ENCODE data around the gene HIC2. TPM values are rescaled to one million over a fixed set of nuclear protein-coding genes. Genes with fewer than 3 reads are reported as not detected.
A peak's percentile ranks its signal among the peaks of the same experiment; 100 is the strongest.

The HIC2 gene
- polyA plus RNA-seq, 3 donors = 0.34 to 3.9 (median 0.36) TPM

- H3K27ac ChIP-seq (ENCODE audit: low read depth in 1 of 2, low read length in 2 of 2) = no peak overlapping the region
- peaks cover 11% of the 10 kb centered on the region for H4K20me1 ChIP-seq (ENCODE audit: insufficient read depth, low read length)
- Mint-ChIP-seq H3K27ac (no peak overlapping the region), H3K4me3 (no peak overlapping the region), H3K36me3 (peaks cover 27 to 54% of the 10 kb centered on the region in 2 donors), H3K27me3 (ENCODE audit: low read depth in 3 of 3) (no peaks in the 10 kb centered on the region), H3K4me1 (peaks cover 5% of the 10 kb centered on the region), H3K9me3 (no peaks in the 10 kb centered on the region)
- intact Hi-C loops (cut with micrococcal nuclease) = no loop called here
- WGBS (ENCODE audit: insufficient coverage) = 100% methylated on average over 14 of the region's 27 CpGs
- H3K9ac ChIP-seq (ENCODE audit: insufficient read depth, low read length, poor library complexity, severe bottlenecking) = no peak overlapping the region
- H3K36me3 ChIP-seq (replicated peaks in 1 of 2; ENCODE audit: control insufficient read depth in 1 of 2, insufficient read depth in 2 of 2, low read length in 2 of 2) = peaks cover 28 to 51% of the 10 kb centered on the region in 2 donors
- no peak for DNase-seq
- no peaks in the 10 kb centered on the region for H3K9me3 ChIP-seq (replicated peaks in 1 of 2; ENCODE audit: control insufficient read depth in 1 of 2, insufficient read depth in 1 of 2, low read length in 2 of 2)
- no peak overlapping the region for H3K4me3 ChIP-seq (replicated peaks in 1 of 3; ENCODE audit: low read depth in 2 of 3, low read length in 3 of 3)
- H3K79me2 ChIP-seq (ENCODE audit: insufficient read depth, low read length) = peaks cover 19% of the 10 kb centered on the region
- H3K4me2 ChIP-seq (replicated peaks; ENCODE audit: extremely low read depth, low read length, poor library complexity, severe bottlenecking) = no peak overlapping the region
- TF ChIP-seq CTCF (IDR thresholded peaks at IDR 0.05) = no peak
- H2AFZ ChIP-seq (ENCODE audit: insufficient read depth, low read depth, low read length, poor library complexity, severe bottlenecking) = no peak overlapping the region
- H3K4me1 ChIP-seq (ENCODE audit: control insufficient read depth in 1 of 2, insufficient read depth in 2 of 2, low read length in 2 of 2) = peaks cover 8 to 10% of the 10 kb centered on the region in 2 donors
- H3K27me3 ChIP-seq (ENCODE audit: control insufficient read depth in 2 of 2, insufficient read depth in 2 of 2, low read length in 2 of 2) = no peaks in the 10 kb centered on the region
These were observed 28.4 kb downstream of the HIC2 start for GRCh38 chr22:21445437-21446127.

- Histone ChIP-seq H3K4me2 (replicated peaks; ENCODE audit: extremely low read depth, low read length, poor library complexity, severe bottlenecking) (no peak overlapping the region), H3K4me3 (replicated peaks in 1 of 3; ENCODE audit: low read depth in 2 of 3, low read length in 3 of 3) (no peak overlapping the region), H3K27ac (ENCODE audit: low read depth in 1 of 2, low read length in 2 of 2) (no peak overlapping the region), H2AFZ (ENCODE audit: insufficient read depth, low read depth, low read length, poor library complexity, severe bottlenecking) (no peak overlapping the region), H3K27me3 (ENCODE audit: control insufficient read depth in 2 of 2, insufficient read depth in 2 of 2, low read length in 2 of 2) (no peaks in the 10 kb centered on the region), H3K9ac (ENCODE audit: insufficient read depth, low read length, poor library complexity, severe bottlenecking) (no peak overlapping the region), H3K79me2 (ENCODE audit: insufficient read depth, low read length) (peaks cover 19% of the 10 kb centered on the region), H3K4me1 (ENCODE audit: control insufficient read depth in 1 of 2, insufficient read depth in 2 of 2, low read length in 2 of 2) (peaks cover 7 to 8% of the 10 kb centered on the region in 2 donors), H3K9me3 (replicated peaks in 1 of 2; ENCODE audit: control insufficient read depth in 1 of 2, insufficient read depth in 1 of 2, low read length in 2 of 2) (no peaks in the 10 kb centered on the region), H4K20me1 (ENCODE audit: insufficient read depth, low read length) (peaks cover 11% of the 10 kb centered on the region), H3K36me3 (replicated peaks in 1 of 2; ENCODE audit: control insufficient read depth in 1 of 2, insufficient read depth in 2 of 2, low read length in 2 of 2) (peaks cover 28 to 51% of the 10 kb centered on the region in 2 donors)
- H3K4me1 Mint-ChIP-seq = peaks cover 5% of the 10 kb centered on the region
- H3K9me3 Mint-ChIP-seq = no peaks in the 10 kb centered on the region
- H3K27ac Mint-ChIP-seq = peak overlapping the region in 1 of 7 donors; percentile 68
- no peak overlapping the region for H3K4me3 Mint-ChIP-seq
- peaks cover 27 to 54% of the 10 kb centered on the region in 2 donors for H3K36me3 Mint-ChIP-seq
- WGBS (ENCODE audit: insufficient coverage) = 98% methylated on average over 48 of the region's 49 CpGs
- DNase-seq = no peak
- intact Hi-C loops (cut with micrococcal nuclease) = no loop called here
- TF ChIP-seq CTCF (IDR thresholded peaks at IDR 0.05) = no peak
- H3K27me3 Mint-ChIP-seq (ENCODE audit: low read depth in 3 of 3) = no peaks in the 10 kb centered on the region
These were observed 29.1 kb downstream of the HIC2 start for GRCh38 chr22:21446128-21446826.
